Activated naive CD4-positive, alpha-beta T cell treated with Interleukin-2 at 50 U/mL for 16 hours (primary cell): ENCODE results near the gene ZNF383.
"Not testable (repeated sequence)": the region's sequence is repeated elsewhere in the genome, so short reads cannot be mapped to it uniquely, and the experiment has no call there.

Experiments
- DNase-seq: peaks from one replicate; pipeline ENCODE4 v3.0.0-alpha.2; 2020

ZNF383 gene

DNA sequence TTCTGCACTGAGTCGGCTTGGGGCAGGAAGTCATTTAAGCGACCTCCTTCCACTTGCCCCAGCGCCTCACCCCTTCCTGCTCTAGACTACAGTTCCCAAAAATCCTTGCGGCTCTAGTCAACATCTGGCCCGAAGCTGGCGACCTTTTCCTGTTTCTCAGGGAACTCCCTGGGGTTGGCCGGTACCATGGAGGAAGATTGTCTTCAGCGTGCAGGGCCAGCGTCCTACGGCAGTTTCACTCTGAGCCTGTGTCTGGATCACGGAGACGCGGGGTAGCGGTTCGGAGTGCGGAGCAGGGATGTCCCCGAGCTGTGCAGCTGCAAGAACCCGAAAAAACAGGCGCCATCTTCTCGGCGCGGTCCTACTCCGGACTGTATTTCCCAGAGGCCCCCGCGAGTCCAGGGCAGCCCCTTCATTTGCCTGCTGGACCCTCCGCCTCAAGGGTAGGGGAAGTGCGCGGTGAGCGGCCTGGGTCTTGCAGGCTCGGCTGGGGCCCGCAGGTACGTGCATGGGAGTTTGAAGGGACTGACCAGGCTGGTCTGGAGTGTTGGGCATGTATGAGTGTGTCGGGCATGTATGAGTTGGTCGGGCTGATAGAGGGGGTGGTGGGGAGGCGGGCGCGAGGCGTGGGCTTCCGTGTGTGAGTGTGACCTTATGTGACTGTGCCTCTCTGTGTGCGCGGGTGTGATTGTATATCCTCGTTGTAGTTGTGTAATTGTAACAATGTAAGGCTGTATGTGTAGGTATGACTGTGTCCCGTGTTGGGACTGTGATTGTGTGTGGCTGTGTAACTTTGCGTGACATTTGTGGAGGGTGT lies at the start of gene ZNF383:
Gene ZNF383 (plus strand): TSS at position 440 of the 817 bp plus-strand sequence. CDS start 12,240 bp downstream, outside the sequence.
- DNase-seq: peak; percentile 88

DNA sequence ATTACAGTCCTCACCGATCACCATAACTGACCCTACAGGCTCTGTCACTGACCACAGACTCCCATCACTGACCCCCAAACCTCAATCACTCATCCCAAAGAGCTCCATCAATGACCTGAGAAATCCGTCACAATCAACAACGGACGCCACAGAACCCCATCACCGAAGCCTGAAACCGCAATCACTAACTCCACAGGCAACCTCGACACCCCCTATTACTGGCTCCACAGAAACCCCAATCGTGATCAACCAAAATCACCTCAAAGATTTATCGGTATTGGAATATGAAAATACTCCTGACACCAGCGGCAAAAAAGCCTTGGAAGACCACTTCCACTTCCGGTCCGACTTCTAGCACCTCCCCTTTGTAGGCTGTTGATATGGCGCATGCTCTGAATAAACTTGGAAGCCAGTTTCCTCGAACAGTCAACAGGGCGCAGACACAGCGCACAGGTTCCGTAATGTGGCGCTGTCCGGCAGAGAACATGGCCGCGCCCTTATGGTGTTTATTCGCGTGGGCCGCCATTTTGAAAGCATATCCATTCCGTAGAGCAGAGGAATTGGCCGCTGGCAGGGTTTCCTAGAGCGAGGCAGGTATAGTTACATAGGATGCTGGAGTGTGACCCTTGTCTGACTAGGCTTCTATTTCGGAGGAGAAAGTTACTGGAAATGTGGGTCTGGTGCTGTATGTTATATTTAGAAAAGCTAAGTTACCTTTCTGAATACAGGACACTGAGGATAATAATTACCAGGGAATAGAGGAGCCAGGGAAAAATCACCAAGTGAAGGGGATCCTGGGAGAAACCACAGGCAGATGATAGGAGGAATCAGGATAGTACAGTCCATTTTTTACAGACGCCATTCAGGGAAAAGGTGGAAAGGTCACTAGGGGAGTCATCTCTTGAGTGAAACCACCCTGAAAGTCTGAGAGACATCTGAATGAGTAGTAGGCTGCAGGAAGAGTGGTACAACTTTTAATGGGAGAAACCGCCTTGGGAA lies 45.3 kb upstream of the ZNF383 start, which contains the start of gene ZNF585A:
Gene ZNF585A (minus strand): TSS at position 328 of the 999 bp plus-strand sequence. CDS start 2,785 bp downstream, outside the sequence.
- DNase-seq: peak; percentile 90

DNA sequence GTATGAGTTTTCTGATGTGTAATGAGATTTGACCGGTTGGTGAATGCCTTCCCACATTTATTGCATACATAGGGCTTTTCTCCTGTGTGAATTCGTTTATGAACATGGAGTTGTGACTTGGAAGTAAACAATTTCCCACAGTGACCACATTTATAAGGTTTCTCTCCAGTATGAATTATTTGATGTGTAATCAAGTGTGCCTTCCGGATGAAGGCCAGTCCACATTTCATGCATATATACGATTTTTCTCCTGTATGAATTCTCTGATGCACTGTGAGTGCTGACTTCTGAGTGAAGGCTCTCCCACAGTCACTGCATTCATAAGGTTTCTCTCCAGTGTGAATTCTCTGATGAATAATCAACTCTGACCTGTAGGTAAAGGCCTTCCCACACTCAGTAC lies 31.9 kb upstream of the ZNF383 start:
- not testable (repeated sequence) for DNase-seq

- DNase-seq: not testable (repeated sequence)
Measured at GRCh38 chr19:37195248-37195647, 22.8 kb upstream of the ZNF383 start.

DNA sequence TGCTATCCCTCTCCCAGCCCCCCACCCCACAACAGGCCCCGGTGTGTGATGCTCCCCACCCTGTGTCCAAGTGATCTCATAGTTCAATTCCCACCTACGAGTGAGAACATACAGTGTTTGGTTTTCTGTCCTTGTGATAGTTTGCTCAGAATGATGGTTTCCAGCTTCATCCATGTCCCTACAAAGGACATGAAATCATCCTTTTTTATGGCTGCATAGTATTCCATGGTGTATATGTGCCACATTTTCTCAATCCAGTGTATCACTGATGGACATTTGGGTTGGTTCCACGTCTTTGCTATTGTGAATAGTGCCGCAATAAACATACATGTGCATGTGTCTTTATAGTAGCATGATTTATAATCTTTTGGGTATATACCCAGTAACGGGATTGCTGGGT lies 20.9 kb upstream of the ZNF383 start:
- DNase-seq: not testable (repeated sequence)

GRCh38 chr19:37197768-37198167 lies 20.2 kb upstream of the ZNF383 start:
- DNase-seq: no peak

- no peak for DNase-seq
Measured at GRCh38 chr19:37217480-37217774, 587 bp upstream of the ZNF383 start.

- DNase-seq: peak; percentile 23
Measured at GRCh38 chr19:37218592-37218935, 550 bp downstream of the ZNF383 start.

GRCh38 chr19:37220383-37220782 lies 2.4 kb downstream of the ZNF383 start:
- no peak for DNase-seq

DNA sequence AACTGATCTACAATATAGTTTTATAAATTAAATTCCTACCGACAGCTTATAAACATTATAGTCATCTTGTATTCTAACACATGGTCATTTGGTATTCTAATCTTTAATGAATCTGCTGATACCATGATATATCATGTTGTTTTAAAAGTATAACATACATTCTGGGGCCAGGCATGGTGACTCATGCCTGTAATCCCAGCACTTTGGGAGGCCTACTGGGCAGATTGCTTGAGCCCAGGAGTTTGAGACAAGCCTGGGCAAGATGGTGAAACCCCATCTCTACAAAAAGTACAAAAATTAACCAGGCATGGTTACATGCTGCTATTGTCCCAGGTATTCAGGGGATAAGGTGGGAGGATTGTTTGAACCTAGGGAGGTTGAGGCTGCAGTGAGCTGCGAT lies 3.1 kb downstream of the ZNF383 start:
- DNase-seq: no peak

GRCh38 chr19:37226248-37226647 lies 8.2 kb downstream of the ZNF383 start:
- no peak for DNase-seq

GRCh38 chr19:37227996-37228395 lies 10.0 kb downstream of the ZNF383 start:
- DNase-seq: peak; percentile 37

- DNase-seq: no peak
Measured at GRCh38 chr19:37243206-37243632, 25.2 kb downstream of the ZNF383 start.

DNA sequence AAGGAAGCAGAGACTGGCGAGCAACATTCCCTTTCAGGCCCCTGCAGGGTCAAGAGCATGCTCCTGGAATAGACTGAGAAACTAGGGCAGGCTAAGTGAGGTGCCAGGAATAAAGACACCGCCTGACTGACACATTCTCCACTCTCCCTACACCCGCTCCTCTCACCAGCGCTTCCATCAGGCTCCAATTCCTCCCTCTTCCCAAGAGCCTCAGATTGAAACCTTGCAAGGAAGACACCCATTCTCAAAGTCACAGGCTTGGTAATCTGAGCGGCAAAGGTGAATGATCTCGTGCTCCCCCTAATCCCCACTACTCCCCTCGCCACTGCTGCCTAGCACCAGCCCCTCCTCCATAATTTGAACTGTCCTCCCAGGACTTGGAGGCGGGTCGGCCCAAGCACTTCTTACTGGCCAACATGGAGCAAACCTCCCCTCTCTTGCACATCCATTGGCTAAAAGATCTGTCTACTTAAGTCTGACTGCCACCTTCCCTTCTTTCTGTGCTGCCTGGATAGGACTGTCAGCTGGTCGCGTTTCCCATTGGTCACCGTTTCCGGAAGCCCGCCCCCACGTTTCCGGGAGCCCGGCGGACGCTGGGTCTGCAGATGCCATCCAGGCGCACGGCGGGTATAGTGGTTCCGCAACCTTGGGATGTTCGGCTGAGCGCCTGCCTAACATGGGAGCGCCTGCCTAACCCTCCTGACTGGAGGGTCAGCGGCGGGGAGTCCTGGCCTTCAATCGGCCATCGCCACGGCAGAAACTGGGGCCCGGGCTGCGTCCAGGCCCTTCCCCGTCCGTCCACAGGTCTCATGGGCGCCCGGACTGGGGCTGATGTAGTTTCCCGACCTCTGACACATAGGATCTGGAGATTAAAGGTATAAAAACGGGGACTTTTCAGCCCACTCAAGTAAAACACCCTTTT lies 33.6 kb downstream of the ZNF383 start:
- peak; percentile 50 for DNase-seq

- not testable (repeated sequence) for DNase-seq
Measured at GRCh38 chr19:37263028-37263427, 45.0 kb downstream of the ZNF383 start.

DNA sequence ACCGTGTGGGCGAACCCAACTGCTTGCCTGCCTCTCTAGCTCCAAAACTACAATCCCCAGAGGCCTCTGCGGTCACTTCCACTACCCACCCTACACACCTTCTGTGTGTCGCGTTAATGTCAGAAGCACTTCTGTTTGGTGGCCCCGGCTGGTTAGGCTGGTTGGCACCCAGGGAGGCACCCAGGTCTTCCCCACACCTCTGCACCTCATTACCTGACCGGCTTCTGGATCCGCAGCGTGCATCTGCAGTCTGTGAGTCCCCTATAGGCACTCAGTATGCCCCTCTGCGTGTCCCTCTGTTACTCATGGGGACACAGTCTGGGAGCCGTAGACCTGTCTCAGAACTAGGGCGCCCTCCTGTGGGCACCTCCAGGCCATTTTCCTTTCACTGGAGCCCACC lies 49.0 kb downstream of the ZNF383 start:
- DNase-seq: not testable (repeated sequence)

GRCh38 chr19:37267755-37268154 lies 49.7 kb downstream of the ZNF383 start:
- DNase-seq: not testable (repeated sequence)

- not testable (repeated sequence) for DNase-seq
Measured at GRCh38 chr19:37280656-37281055, 62.6 kb downstream of the ZNF383 start.

DNA sequence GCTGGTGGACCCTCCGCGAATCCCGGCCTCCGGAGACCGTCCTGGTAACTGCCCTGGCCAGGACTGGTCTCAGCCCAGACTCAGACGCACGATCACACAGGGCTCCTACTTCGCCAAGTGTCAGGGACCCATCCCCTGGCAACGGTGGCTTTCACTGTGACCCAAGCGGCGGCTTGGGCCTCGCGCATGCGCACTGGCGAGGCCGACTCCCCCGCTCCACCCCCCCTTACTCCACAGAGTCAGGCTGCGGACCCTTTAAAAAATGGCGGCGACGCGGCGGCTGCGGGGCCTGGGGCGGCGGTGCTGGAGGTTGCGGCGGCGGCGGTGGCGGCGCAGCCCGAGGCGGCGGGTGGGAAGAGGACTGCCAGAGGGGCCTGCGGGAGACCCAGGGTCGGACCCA lies 66.0 kb downstream of the ZNF383 start:
- not testable (repeated sequence) for DNase-seq

GRCh38 chr19:37289229-37289628 lies 71.2 kb downstream of the ZNF383 start:
- not testable (repeated sequence) for DNase-seq

GRCh38 chr19:37292998-37293939 lies 75.3 kb downstream of the ZNF383 start:
- not testable (repeated sequence) for DNase-seq
